CD14-positive monocyte (primary cell): ENCODE measurements around the gene C3orf20. TPM values are rescaled to one million over a fixed set of nuclear protein-coding genes. Genes with fewer than 3 reads are reported as not detected.

Experiments used
- DNase-seq, 3 donors: peaks; one replicate each; pipeline ENCODE4 v3.0.0-alpha.2; 2011 to 2022
- H2AFZ ChIP-seq: 2 replicates; pipeline ENCODE4 v1.6.0; 2012; ENCODE audit warnings: mild to moderate bottlenecking, low read depth, low read length, inconsistent platforms; ENCODE audit not compliant: insufficient read depth, poor library complexity, severe bottlenecking
- H3K27ac ChIP-seq, 2 donors: 1 replicate in 1 of 2; 2 replicates in 1 of 2; pipeline ENCODE4 v1.5.1; 2012 to 2013; ENCODE audit warnings: low read length in 2 of 2, control low read depth in 1 of 2, inconsistent platforms in 1 of 2, low read depth in 1 of 2, mild to moderate bottlenecking in 1 of 2
- H3K27me3 ChIP-seq, 2 donors: one replicate each; pipeline versions ENCODE4 v1.6.0 to v1.6.1; 2011 to 2013; ENCODE audit warnings: low read length in 2 of 2; ENCODE audit not compliant: control insufficient read depth in 2 of 2, insufficient read depth in 2 of 2
- H3K36me3 ChIP-seq, 2 donors: replicated peaks in 1 of 2; 1 replicate in 1 of 2; 2 replicates in 1 of 2; pipeline versions ENCODE4 v1.5.1 to v1.6.1; 2012 to 2013; ENCODE audit warnings: low read length in 2 of 2, control low read depth in 1 of 2, inconsistent platforms in 1 of 2, mild to moderate bottlenecking in 1 of 2; ENCODE audit not compliant: insufficient read depth in 2 of 2, control insufficient read depth in 1 of 2
- H3K4me1 ChIP-seq, 2 donors: 1 replicate in 1 of 2; 2 replicates in 1 of 2; pipeline versions ENCODE4 v1.5.1 to v1.6.1; 2012 to 2013; ENCODE audit warnings: low read length in 2 of 2, control low read depth in 1 of 2, inconsistent platforms in 1 of 2, mild to moderate bottlenecking in 1 of 2, moderate library complexity in 1 of 2; ENCODE audit not compliant: insufficient read depth in 2 of 2, control insufficient read depth in 1 of 2
- H3K4me2 ChIP-seq: replicated peaks from 2 replicates; pipeline ENCODE3; 2012; ENCODE audit warnings: low read length, moderate library complexity, mild to moderate bottlenecking; ENCODE audit not compliant: poor library complexity, severe bottlenecking; ENCODE audit errors: extremely low read depth
- H3K4me3 ChIP-seq, 3 experiments: fragments of 200-600 bp in 1 of 3; sonication (generic) in 1 of 3; replicated peaks in 1 of 3; 1 replicate in 2 of 3; 2 replicates in 1 of 3; pipeline ENCODE4 v1.5.1; 2011 to 2013; ENCODE audit warnings: low read length in 3 of 3, mild to moderate bottlenecking in 3 of 3, control low read depth in 2 of 3, low read depth in 2 of 3, inconsistent platforms in 1 of 3, moderate library complexity in 1 of 3
- H3K79me2 ChIP-seq: 2 replicates; pipeline ENCODE4 v1.6.0; 2012; ENCODE audit warnings: mild to moderate bottlenecking, control low read depth, inconsistent platforms, low read length, moderate library complexity; ENCODE audit not compliant: insufficient read depth
- H3K9ac ChIP-seq: 2 replicates; pipeline ENCODE4 v1.6.0; 2017; ENCODE audit warnings: low read length, mild to moderate bottlenecking; ENCODE audit not compliant: insufficient read depth, poor library complexity, severe bottlenecking
- H3K9me3 ChIP-seq, 2 donors: replicated peaks in 1 of 2; 1 replicate in 1 of 2; 2 replicates in 1 of 2; pipeline versions ENCODE4 v1.5.1 to v1.6.1; 2012 to 2013; ENCODE audit warnings: low read length in 2 of 2, control low read depth in 1 of 2; ENCODE audit not compliant: control insufficient read depth in 1 of 2, insufficient read depth in 1 of 2
- H4K20me1 ChIP-seq: 2 replicates; pipeline ENCODE4 v1.6.0; 2012; ENCODE audit warnings: mild to moderate bottlenecking, low read length, control low read depth, moderate library complexity; ENCODE audit not compliant: insufficient read depth
- H3K27ac Mint-ChIP-seq, 7 donors: one replicate each; pipeline ENCODE4 v1.8.0; 2020; ENCODE audit warnings: mild to moderate bottlenecking in 7 of 7, mixed read lengths in 7 of 7, moderate library complexity in 6 of 7, inconsistent platforms in 2 of 7
- H3K27me3 Mint-ChIP-seq, 3 donors: one replicate each; pipeline ENCODE4 v1.8.0; 2021 to 2022; ENCODE audit warnings: low read depth in 3 of 3, mild to moderate bottlenecking in 3 of 3, mixed read lengths in 3 of 3, moderate library complexity in 3 of 3, inconsistent platforms in 1 of 3
- H3K36me3 Mint-ChIP-seq, 2 donors: one replicate each; pipeline ENCODE4 v1.8.0; 2020; ENCODE audit warnings: mixed read lengths in 2 of 2, inconsistent platforms in 1 of 2, mild to moderate bottlenecking in 1 of 2
- H3K4me1 Mint-ChIP-seq: one replicate; pipeline ENCODE4 v1.8.0; 2020; ENCODE audit warnings: mild to moderate bottlenecking, mixed read lengths
- H3K4me3 Mint-ChIP-seq, 2 donors: one replicate each; pipeline ENCODE4 v1.8.0; 2020; ENCODE audit warnings: mild to moderate bottlenecking in 2 of 2, mixed read lengths in 2 of 2, moderate library complexity in 1 of 2
- H3K9me3 Mint-ChIP-seq, 7 donors: one replicate each; pipeline ENCODE4 v1.8.0; 2020 to 2022; ENCODE audit warnings: mixed read lengths in 7 of 7, mild to moderate bottlenecking in 6 of 7, moderate library complexity in 6 of 7, inconsistent platforms in 2 of 7
- WGBS: methylation state at CpG from one replicate; pipeline ENCODE4 v1.1.5; 2013; ENCODE audit warnings: missing lambda C conversion rate; ENCODE audit not compliant: insufficient coverage; 5-methylcytosine and 5-hydroxymethylcytosine counted together
- intact Hi-C, 2 donors: fragments of 100-400 bp; cut with micrococcal nuclease; formaldehyde crosslinking; loops; one replicate each; pipeline versions ENCODE4 v1.15.0 to v1.15.1; 2023
- polyA plus RNA-seq, 3 donors: library from polyadenylated mRNA; depleted of rRNA in 1 of 3; unstranded in 2 of 3; stranded (reverse) in 1 of 3; fragments of 300-500 nt in 2 of 3; fragments of >200 nt in 1 of 3; fragmentation: Illumina TruSeq in 2 of 3; gene quantifications; 1 replicate in 2 of 3; 2 replicates in 1 of 3; pipeline ENCODE4 v1.2.3, GENCODE V29; 2012 to 2021
- TF ChIP-seq, protein P1 (sequence below): fragments of 200-600 bp; IDR thresholded peaks from one replicate; pipeline ENCODE4 v1.8.0; 2022; ENCODE audit warnings: antibody characterized with exemption, mild to moderate bottlenecking

Gene C3orf20
- polyA plus RNA-seq, 3 donors = 0.11 TPM; not detected in 2

DNA sequence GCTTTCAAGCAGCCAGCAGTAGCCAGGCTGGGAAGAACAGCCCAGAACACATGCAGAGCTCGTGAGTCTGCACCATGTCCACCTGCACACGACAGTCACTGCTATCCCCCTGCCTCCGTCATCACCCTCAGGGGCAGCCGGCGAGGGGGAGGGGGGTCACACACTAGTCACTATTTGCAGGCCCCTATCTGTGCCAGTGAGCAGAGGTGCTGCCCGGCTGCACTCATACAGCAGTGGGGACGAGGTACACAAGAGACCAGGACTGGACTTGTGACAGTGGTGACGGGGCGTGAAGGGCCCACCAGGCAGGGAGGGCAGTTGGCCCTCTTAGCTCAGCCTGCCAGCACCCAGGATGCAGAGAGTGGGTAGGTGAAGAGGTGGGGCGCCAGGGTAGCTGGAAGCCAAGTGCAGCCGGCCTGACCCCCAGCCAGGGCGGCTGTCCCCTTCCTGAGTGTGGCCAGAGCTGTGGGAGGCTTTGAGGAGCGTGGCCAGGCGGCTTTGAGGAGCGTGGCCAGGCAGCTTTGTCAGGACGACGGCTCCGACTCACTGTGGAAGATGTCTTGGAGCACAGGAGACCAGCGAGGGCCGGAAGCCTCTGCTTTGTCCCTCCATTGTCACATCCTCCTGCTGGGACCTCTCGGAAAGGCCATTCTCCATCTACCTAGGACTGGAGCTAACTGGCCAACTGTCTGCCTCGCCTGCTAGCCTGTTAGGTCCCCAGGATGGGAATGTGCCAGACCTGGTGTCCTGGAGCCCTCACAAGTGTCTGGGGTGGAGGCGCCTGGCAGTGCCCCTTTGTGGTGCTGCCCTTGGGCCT is 91.7 kb downstream of the C3orf20 start:
- Histone ChIP-seq H3K4me2 (no peak overlapping the region), H3K27me3 (no peaks in the 10 kb centered on the region), H2AFZ (no peak overlapping the region), H3K9me3 (no peaks in the 10 kb centered on the region), H3K36me3 (no peaks in the 10 kb centered on the region), H3K79me2 (no peaks in the 10 kb centered on the region), H3K9ac (no peak overlapping the region), H3K27ac (no peak overlapping the region), H3K4me1 (no peaks in the 10 kb centered on the region), H4K20me1 (no peaks in the 10 kb centered on the region), H3K4me3 (no peak overlapping the region)
- Mint-ChIP-seq H3K4me1 (no peaks in the 10 kb centered on the region), H3K27me3 (peaks cover 0 to 1% (median 0%) of the 10 kb centered on the region in 3 donors), H3K27ac (no peak overlapping the region), H3K9me3 (no peaks in the 10 kb centered on the region), H3K36me3 (no peaks in the 10 kb centered on the region), H3K4me3 (no peak overlapping the region)
- TF ChIP-seq, protein P1, sequence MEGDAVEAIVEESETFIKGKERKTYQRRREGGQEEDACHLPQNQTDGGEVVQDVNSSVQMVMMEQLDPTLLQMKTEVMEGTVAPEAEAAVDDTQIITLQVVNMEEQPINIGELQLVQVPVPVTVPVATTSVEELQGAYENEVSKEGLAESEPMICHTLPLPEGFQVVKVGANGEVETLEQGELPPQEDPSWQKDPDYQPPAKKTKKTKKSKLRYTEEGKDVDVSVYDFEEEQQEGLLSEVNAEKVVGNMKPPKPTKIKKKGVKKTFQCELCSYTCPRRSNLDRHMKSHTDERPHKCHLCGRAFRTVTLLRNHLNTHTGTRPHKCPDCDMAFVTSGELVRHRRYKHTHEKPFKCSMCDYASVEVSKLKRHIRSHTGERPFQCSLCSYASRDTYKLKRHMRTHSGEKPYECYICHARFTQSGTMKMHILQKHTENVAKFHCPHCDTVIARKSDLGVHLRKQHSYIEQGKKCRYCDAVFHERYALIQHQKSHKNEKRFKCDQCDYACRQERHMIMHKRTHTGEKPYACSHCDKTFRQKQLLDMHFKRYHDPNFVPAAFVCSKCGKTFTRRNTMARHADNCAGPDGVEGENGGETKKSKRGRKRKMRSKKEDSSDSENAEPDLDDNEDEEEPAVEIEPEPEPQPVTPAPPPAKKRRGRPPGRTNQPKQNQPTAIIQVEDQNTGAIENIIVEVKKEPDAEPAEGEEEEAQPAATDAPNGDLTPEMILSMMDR = no peak
- 94% methylated on average over 22 of the region's 23 CpGs for WGBS
- no peak for DNase-seq
- intact Hi-C loops = no loop called here

DNA sequence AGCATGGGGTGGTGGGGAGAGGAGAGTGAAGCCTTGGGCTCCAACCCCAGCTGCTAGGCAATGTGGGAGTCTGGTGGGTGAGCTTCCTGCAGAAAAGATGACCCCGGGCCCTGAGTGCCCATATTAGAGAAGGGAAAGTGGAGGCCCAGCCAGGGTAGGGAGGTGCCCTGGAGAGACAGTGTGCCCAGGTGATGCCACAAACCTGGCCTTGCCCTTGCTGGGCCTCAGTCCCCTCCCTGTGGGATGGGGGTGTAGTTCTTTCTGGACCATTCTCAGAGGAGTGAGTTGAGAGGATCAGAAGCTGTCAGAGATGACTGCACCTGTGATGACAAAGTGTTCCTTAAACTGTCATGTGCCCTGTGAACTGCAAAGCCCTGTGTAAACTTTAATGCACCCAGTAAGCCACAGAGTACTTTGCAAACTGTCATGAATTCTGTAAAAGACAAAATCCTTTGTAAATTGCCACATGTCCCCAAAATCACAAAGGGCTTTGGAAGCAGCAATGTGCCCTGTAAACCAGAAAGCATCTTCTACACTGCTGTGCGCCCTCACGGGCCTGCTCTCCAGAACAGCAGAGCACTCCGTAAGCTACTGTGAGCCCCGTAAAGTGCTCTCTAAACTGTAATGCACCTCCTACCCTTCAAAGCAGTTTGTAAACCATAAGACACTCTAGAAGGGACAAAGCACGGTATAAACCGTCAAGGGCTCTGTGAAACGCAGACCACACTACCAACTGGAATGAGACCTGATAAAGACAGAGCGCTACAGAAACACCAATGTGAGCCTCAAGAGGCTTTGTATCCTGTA is 92.5 kb downstream of the C3orf20 start:
- Histone ChIP-seq H3K27me3 (no peaks in the 10 kb centered on the region), H3K79me2 (no peaks in the 10 kb centered on the region), H3K4me1 (no peaks in the 10 kb centered on the region), H3K9ac (no peak overlapping the region), H3K4me2 (no peak overlapping the region), H3K9me3 (no peaks in the 10 kb centered on the region), H4K20me1 (no peaks in the 10 kb centered on the region), H2AFZ (no peak overlapping the region), H3K36me3 (no peaks in the 10 kb centered on the region), H3K27ac (no peak overlapping the region), H3K4me3 (no peak overlapping the region)
- Mint-ChIP-seq H3K27me3 (peaks cover 0 to 1% (median 0%) of the 10 kb centered on the region in 3 donors), H3K4me1 (no peaks in the 10 kb centered on the region), H3K9me3 (no peaks in the 10 kb centered on the region), H3K27ac (no peak overlapping the region), H3K4me3 (no peak overlapping the region), H3K36me3 (no peaks in the 10 kb centered on the region)
- 97% methylated on average over 5 of the region's 9 CpGs for WGBS
- TF ChIP-seq, protein P1 = no peak
- no peak for DNase-seq
- intact Hi-C loops = no loop called here
